Fibroblast of the aortic adventitia (primary cell): ENCODE results near the gene TRAK2. TPM values are rescaled to one million over a fixed set of nuclear protein-coding genes. Genes with fewer than 3 reads are reported as not detected.
A peak's percentile ranks its signal among the peaks of the same experiment; 100 is the strongest.
"Not testable (repeated sequence)": the region's sequence is repeated elsewhere in the genome, so short reads cannot be mapped to it uniquely, and the experiment has no call there.

Source experiments
- DNase-seq: peaks from one replicate; pipeline ENCODE4 v3.0.0-alpha.2; 2010; ENCODE audit warnings: low read depth
- H3K4me3 ChIP-seq: 2 replicates; pipeline ENCODE4 v1.5.1; 2011; ENCODE audit warnings: low read depth, mild to moderate bottlenecking, control low read depth, low read length, moderate library complexity
- total RNA-seq: library from RNA; depleted of rRNA; stranded (reverse); fragments of >200 nt; gene quantifications from 2 replicates; pipeline ENCODE4 v1.2.3, GENCODE V29; 2012; ENCODE audit warnings: low replicate concordance
- TF ChIP-seq, protein P1 (sequence below): IDR thresholded peaks from 2 replicates; pipeline ENCODE4 v1.5.1; 2011; ENCODE audit warnings: mild to moderate bottlenecking, low read length, control low read depth, inconsistent platforms; ENCODE audit not compliant: insufficient read depth

The TRAK2 gene, protein sequence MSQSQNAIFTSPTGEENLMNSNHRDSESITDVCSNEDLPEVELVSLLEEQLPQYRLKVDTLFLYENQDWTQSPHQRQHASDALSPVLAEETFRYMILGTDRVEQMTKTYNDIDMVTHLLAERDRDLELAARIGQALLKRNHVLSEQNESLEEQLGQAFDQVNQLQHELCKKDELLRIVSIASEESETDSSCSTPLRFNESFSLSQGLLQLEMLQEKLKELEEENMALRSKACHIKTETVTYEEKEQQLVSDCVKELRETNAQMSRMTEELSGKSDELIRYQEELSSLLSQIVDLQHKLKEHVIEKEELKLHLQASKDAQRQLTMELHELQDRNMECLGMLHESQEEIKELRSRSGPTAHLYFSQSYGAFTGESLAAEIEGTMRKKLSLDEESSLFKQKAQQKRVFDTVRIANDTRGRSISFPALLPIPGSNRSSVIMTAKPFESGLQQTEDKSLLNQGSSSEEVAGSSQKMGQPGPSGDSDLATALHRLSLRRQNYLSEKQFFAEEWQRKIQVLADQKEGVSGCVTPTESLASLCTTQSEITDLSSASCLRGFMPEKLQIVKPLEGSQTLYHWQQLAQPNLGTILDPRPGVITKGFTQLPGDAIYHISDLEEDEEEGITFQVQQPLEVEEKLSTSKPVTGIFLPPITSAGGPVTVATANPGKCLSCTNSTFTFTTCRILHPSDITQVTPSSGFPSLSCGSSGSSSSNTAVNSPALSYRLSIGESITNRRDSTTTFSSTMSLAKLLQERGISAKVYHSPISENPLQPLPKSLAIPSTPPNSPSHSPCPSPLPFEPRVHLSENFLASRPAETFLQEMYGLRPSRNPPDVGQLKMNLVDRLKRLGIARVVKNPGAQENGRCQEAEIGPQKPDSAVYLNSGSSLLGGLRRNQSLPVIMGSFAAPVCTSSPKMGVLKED
- 22.7 and 74.7 TPM in 2 replicates for total RNA-seq

- peak; percentile 90 for DNase-seq
- peak within 1 kb of the TSS; percentile 93 for H3K4me3 ChIP-seq
- TF ChIP-seq, protein P1, sequence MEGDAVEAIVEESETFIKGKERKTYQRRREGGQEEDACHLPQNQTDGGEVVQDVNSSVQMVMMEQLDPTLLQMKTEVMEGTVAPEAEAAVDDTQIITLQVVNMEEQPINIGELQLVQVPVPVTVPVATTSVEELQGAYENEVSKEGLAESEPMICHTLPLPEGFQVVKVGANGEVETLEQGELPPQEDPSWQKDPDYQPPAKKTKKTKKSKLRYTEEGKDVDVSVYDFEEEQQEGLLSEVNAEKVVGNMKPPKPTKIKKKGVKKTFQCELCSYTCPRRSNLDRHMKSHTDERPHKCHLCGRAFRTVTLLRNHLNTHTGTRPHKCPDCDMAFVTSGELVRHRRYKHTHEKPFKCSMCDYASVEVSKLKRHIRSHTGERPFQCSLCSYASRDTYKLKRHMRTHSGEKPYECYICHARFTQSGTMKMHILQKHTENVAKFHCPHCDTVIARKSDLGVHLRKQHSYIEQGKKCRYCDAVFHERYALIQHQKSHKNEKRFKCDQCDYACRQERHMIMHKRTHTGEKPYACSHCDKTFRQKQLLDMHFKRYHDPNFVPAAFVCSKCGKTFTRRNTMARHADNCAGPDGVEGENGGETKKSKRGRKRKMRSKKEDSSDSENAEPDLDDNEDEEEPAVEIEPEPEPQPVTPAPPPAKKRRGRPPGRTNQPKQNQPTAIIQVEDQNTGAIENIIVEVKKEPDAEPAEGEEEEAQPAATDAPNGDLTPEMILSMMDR: peak; percentile 27
Observed at GRCh38 chr2:201451292-201452057, at the start of gene TRAK2, which contains the start of gene STRADB. TRAK2 (minus strand) TSS chr2:201451458; CDS start chr2:201420507, 30,951 bp downstream. STRADB (plus strand) TSS chr2:201451740; CDS start chr2:201454841, 3,101 bp downstream.

- DNase-seq: peak; percentile 8
- no peak overlapping the region for H3K4me3 ChIP-seq
- TF ChIP-seq, protein P1: no peak
Observed at GRCh38 chr2:201500534-201500933, 49.3 kb upstream of the TRAK2 start.

- TF ChIP-seq, protein P1: no peak
- no peak for DNase-seq
- no peak overlapping the region for H3K4me3 ChIP-seq
Observed at GRCh38 chr2:201496785-201497184, 45.5 kb upstream of the TRAK2 start.

- no peak for DNase-seq
- H3K4me3 ChIP-seq: no peak overlapping the region
- TF ChIP-seq, protein P1: no peak
Observed at GRCh38 chr2:201490291-201490690, 39.0 kb upstream of the TRAK2 start.

GRCh38 chr2:201484805-201485204 is 33.5 kb upstream of the TRAK2 start:
- TF ChIP-seq, protein P1: no peak
- H3K4me3 ChIP-seq: no peak overlapping the region
- DNase-seq: peak; percentile 61

DNA sequence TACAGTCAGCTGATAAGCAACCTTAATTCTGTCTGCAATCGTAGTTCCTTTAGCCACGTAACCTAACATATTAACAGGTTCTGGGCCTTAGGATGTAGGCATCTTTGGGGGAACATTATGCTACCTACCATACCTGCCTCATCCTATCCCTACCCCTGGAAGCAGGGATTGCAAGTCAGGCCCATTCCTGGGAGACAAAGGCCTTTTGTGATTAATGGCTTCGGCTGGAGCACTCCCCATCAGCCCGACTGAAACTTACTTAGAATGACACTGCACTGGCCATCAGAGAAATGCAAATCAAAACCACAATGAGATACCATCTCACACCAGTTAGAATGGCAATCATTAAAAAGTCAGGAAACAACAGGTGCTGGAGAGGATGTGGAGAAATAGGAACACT is 32.5 kb upstream of the TRAK2 start:
- DNase-seq, H3K4me3 ChIP-seq: not testable (repeated sequence)
